GM18858 (cell line): ENCODE results near the gene LHX3.

Experiments used
- ATAC-seq: cut with Tn5 transposase; IDR thresholded peaks from one replicate; pipeline ENCODE4 v1.9.1; 2021; ENCODE audit not compliant: unreplicated experiment

Gene LHX3

GRCh38 chr9:136193127-136193890 lies 11.6 kb downstream of the LHX3 start:
- no peak for ATAC-seq

- ATAC-seq = no peak
These were observed 12.4 kb downstream of the LHX3 start for GRCh38 chr9:136192289-136193126.

GRCh38 chr9:136191960-136192286 lies 13.0 kb downstream of the LHX3 start:
- no peak for ATAC-seq

DNA sequence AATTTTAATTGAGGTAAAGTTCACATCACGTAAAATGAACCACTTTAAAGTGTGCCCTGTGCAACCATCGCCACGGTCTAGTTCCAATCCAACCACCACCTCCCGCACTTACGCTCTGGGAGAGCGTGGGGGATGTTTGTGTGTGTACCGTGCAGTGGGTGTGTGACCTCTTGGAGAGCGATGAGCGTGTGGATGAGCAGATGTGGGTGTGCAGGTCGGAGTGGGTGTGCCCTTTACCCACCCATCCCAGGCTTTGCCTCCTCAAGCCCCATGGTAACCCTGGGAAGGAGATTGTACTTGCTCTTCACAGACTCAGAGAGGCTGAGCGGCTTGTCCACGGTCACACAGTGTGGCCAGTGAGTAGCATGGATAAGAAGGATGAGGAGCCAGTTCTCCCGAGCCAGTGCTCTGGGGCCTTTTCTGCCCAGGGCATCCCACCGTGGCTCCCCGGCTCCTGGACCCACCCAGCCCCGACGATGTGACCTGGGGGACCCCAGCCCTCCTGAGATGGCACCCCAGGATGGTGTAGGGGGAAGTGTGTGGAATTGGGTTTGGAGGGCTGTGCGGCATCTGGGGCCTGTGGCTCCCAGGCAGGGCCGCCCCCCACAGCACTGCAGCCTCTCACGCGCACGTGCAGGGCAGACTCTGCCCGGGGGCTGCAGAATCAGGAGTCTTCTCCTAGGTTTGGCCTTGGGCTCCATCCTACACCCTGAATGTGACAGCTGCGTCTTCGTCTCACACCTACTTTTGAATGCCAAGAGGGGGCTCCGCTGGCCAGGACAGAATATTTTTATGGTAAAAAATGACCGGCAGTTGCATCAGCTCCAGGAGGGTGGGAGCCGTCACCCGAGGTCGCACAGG lies 13.6 kb downstream of the LHX3 start:
- no peak for ATAC-seq

GRCh38 chr9:136190656-136191055 lies 14.3 kb downstream of the LHX3 start:
- ATAC-seq = no peak

DNA sequence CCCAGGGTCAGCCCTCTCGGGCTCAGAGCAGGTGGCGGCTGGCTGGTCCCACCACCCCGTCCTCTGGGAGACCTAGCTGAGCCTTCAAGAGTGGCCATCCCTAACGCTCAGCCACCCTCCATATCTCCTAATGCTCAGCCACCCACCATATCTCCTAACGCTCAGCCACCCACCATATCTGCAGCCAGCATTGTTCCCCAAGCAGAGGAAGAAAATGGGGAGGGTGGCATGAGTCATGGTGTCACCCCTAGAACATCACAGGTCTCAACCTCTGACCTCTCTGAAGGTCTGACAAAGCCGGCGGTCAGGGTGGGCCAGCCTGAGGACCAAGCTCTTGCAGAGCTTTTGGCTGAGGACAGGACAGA lies 14.7 kb downstream of the LHX3 start:
- no peak for ATAC-seq

GRCh38 chr9:136189394-136190236 lies 15.3 kb downstream of the LHX3 start:
- no peak for ATAC-seq

GRCh38 chr9:136187683-136188586 lies 17.0 kb downstream of the LHX3 start:
- ATAC-seq = no peak

DNA sequence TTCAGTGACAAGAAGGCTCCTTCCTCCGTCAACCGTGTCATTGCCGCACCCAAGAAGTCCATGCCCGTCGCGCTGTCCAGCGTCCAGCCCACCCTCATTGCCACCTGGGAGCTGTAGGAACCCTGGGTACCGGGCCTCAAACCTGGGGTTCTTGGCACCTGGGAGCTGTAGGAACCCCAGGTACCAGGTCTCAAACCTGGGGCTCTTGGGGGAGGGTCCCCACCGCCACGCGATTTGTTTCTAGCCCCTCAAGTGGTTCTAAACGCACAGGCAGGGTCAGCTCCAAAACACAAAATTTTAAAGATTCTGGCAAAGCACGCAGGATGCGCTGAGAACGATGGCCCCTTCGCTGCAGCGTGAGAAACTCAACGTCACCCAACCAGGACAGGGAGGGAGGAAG lies 17.7 kb downstream of the LHX3 start:
- no peak for ATAC-seq

- no peak for ATAC-seq
These were observed 18.5 kb downstream of the LHX3 start for GRCh38 chr9:136186386-136186785.

GRCh38 chr9:136185596-136186366 lies 19.1 kb downstream of the LHX3 start:
- no peak for ATAC-seq

DNA sequence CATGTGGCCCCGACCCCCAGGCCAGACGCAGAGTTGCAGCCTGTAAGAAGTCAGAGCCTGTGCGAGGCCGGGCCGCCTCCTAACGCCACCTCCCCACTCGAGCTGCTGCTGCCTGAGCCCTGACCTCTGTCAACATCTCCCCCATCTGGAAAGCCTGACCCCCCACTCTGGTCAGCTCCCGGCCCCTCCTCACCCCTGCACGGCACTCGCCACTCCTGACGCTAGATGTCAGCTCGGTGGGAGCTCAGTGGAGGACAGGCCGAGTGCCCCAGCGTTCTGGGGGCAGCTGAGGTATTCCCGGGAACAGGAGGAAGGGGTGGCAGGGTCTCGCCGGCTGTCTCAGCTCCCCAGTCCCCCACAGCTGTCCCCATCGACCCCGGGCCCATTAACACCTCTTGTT lies 19.9 kb downstream of the LHX3 start:
- ATAC-seq = no peak

DNA sequence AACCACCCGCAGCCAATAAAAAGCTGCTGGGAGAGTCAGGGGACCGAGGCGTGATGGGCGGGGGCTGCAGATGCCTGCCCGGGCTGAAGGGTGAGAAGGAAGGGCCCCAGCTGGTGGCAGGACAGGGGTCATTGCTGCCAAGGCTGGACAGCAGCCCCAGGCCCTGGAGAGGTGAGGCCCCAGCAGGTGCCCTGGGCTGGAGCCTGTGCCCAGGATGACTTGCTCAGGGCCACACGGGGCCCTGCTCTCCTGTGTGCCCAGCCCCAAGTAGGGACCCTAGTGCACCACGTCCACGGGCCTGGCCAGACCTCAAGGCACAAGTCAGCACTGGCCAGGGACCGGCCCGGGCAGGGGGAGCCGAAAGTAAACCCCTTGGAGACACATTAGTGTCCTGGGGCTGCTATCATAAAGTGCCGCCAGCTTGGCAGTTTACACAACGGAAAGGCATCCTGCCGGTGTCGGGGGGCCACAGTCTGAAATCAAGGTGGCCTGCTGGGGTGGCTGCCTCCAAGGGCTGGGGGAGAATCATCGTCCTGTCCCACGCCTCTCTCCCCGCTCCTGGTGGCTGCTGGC lies 22.0 kb downstream of the LHX3 start:
- no peak for ATAC-seq

DNA sequence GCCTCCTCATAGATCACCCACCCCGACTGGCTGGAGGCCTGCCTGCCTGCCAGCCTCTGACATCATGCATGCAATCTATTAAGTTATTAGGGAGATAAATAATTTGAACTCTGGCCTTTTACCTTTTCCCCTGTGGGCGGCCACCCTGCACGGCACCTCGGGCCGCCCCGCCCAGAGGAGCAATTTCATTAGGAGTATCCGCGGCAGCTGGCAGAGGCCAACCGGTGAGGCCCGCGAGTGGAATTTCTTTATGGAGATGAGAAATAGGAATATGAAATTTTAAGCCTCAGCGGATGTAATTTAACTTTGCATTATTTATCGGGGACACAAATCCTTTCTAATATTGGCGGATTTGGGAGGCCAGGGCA lies 22.5 kb downstream of the LHX3 start:
- no peak for ATAC-seq

DNA sequence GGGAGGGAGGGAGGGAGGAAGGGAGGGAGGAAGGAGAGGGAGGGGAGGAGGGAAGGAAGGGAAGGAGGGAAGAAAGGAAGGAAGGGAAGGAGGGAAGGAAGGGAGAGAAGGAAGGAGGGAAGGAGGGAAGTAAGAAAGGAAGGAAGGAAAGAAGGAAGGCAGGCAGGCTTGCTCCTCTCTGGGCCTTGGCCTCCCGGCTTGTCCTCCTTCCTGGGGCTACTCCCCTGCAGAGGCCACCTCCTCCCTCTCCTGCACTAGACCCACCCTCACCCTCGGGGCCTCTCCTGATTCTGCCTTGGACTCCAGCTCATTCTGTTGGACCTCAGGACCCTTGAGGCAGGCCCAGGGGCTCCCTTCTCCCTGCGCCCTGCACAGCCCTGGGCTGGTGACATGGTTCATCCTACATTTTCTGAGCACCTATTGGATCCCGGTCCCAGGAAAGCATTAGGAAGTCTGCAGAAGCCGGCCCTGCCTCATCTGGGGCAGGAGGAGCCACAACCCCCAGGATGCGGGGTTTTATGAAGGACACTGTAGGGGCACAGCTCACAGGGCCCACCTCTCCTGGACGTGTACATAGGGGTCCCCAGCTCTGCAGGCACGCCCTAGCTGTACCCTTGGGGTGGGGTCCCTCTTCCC lies 23.0 kb downstream of the LHX3 start:
- ATAC-seq = no peak

- ATAC-seq = no peak
These were observed 24.3 kb downstream of the LHX3 start for GRCh38 chr9:136180586-136180985.

DNA sequence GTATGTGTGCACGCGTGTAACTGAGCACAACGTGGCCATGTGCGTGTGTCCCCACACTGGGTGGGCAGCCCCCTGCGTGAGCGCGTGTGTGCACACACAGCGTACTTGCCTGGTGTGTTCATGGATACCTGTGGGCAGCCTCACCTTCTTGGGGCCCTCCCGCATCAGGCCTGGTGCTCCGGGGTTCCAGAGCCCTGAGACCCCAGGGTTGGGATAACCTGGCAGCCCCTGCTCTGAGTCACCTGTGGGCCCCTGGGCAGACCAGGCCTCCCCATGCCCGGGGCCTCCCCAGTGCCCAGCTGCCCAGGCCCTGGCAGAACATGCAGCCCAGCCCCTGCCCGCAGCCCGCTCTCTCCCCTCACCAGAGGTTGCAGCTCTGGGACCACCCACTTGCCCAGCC lies 25.2 kb downstream of the LHX3 start:
- no peak for ATAC-seq

DNA sequence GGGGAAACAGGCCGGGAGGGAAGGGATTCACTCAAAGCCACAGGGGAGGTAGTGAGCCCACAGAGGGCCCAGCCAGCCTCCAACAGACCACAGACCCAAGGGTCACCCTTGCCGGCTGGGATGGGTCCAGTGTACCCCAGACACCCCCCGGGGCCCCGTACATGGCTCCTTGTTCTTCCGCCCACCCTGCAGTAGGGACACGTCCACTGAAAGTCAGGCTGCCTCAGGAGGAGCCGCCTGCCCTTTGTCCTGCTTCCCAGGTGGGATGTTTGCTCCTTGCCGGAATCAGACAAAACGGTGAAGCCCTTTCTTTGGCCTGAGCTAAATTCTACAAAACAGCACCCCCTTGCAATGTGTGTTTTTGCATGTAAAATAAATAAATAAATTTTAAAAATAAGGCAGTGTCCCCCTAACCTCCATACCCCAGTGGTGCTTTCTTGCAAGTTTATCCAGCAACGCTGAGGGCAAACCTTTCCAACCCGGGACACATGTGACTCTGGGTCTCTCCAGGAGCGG lies 25.8 kb downstream of the LHX3 start:
- ATAC-seq = no peak
